ENCODE data around the gene EGFR. TPM values are rescaled to one million over a fixed set of nuclear protein-coding genes. Genes with fewer than 3 reads are reported as not detected.

Gene EGFR
- polyA plus RNA-seq, 1 donor from 2014 or later: 0.22 TPM

DNA sequence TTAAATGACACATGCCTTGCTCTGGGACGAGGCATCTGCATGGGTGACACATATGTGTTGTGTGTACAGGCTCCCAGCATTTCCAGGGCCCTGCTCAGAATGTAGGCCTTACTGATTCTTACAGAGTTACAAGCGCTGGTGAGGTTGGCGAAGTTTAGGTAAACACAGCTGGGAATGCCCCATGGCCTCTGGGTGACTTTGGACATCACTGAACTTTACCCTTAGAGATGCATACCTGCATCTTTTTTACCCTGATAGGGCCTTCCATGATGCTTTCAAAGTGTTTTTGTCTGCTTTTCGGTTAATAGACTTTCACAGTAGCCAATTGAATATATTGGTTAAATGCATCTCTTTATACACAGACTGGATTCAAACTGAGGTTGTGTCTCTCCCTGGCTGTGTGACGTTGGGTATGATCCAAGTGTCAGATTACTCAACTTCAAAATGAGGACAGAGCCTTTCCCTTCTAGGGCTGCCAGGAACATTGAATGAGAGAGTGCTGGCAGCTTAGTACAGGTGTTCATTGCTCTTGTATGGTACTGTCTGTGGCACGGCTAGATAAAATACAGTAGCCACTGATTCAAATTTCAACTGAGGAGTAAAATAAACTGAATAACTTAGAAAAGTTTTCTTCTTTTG is 29.5 kb downstream of the EGFR start:
- Histone ChIP-seq H3K27ac (ENCODE audit: low read length) (no peak overlapping the region), H4K20me1 (ENCODE audit: insufficient read depth) (no peaks in the 10 kb centered on the region)

DNA sequence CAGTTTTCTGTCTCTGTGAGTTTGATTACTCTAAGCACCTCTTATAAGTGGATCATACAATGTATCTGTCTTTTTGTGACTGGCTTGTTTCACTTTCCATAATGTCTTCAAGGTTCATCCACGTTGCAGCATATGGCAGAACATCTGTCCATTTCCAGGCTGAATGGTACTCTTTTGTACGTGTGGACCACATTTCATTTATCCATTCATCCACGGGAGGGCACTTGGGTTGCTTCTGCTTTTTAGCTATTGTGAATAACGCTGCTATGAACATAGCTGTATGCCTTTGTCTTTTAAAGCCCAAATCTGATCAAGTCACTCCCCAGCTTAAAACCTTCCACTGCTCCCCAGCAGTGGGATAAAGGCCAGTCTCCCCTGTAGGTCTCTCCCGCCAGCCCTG is 31.5 kb downstream of the EGFR start:
- no peaks in the 10 kb centered on the region for H3F3A ChIP-seq (ENCODE audit: insufficient read depth, low read length, poor library complexity, severe bottlenecking)
- no peak overlapping the region for H3K27ac ChIP-seq (ENCODE audit: low read length)
- no peaks in the 10 kb centered on the region for H3K9me3 ChIP-seq (ENCODE audit: low read length)
- H4K20me1 ChIP-seq (ENCODE audit: insufficient read depth): no peaks in the 10 kb centered on the region
- H2AFZ ChIP-seq (ENCODE audit: low read depth, low read length): no peak overlapping the region
- no peak overlapping the region for H3K9ac ChIP-seq (ENCODE audit: low read length)
- no peak overlapping the region for H3K4me2 ChIP-seq (ENCODE audit: low read length)
- no peak overlapping the region for H3K4me3 ChIP-seq (ENCODE audit: low read length)
- no peaks in the 10 kb centered on the region for H3K27me3 ChIP-seq (ENCODE audit: insufficient read depth, low read depth, low read length)
- no peaks in the 10 kb centered on the region for H3K9me2 ChIP-seq (ENCODE audit: insufficient read depth, low read length)
- no peak for TF ChIP-seq TAF1 (IDR thresholded peaks at IDR 0.05; ENCODE audit: low read depth)
- TF ChIP-seq RAD21 (conservative IDR thresholded peaks at IDR 0.05): no peak
- no peak for TF ChIP-seq EP300 (conservative IDR thresholded peaks at IDR 0.05; ENCODE audit: poor library complexity, severe bottlenecking)
- TF ChIP-seq MXI1 (conservative IDR thresholded peaks at IDR 0.05; ENCODE audit: poor library complexity, severe bottlenecking): no peak
- TF ChIP-seq SMC3 (conservative IDR thresholded peaks at IDR 0.05; ENCODE audit: poor library complexity): no peak
- TF ChIP-seq, protein P1, sequence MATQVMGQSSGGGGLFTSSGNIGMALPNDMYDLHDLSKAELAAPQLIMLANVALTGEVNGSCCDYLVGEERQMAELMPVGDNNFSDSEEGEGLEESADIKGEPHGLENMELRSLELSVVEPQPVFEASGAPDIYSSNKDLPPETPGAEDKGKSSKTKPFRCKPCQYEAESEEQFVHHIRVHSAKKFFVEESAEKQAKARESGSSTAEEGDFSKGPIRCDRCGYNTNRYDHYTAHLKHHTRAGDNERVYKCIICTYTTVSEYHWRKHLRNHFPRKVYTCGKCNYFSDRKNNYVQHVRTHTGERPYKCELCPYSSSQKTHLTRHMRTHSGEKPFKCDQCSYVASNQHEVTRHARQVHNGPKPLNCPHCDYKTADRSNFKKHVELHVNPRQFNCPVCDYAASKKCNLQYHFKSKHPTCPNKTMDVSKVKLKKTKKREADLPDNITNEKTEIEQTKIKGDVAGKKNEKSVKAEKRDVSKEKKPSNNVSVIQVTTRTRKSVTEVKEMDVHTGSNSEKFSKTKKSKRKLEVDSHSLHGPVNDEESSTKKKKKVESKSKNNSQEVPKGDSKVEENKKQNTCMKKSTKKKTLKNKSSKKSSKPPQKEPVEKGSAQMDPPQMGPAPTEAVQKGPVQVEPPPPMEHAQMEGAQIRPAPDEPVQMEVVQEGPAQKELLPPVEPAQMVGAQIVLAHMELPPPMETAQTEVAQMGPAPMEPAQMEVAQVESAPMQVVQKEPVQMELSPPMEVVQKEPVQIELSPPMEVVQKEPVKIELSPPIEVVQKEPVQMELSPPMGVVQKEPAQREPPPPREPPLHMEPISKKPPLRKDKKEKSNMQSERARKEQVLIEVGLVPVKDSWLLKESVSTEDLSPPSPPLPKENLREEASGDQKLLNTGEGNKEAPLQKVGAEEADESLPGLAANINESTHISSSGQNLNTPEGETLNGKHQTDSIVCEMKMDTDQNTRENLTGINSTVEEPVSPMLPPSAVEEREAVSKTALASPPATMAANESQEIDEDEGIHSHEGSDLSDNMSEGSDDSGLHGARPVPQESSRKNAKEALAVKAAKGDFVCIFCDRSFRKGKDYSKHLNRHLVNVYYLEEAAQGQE (IDR thresholded peaks at IDR 0.05; ENCODE audit: borderline replicate concordance): no peak
- TF ChIP-seq, protein P2, sequence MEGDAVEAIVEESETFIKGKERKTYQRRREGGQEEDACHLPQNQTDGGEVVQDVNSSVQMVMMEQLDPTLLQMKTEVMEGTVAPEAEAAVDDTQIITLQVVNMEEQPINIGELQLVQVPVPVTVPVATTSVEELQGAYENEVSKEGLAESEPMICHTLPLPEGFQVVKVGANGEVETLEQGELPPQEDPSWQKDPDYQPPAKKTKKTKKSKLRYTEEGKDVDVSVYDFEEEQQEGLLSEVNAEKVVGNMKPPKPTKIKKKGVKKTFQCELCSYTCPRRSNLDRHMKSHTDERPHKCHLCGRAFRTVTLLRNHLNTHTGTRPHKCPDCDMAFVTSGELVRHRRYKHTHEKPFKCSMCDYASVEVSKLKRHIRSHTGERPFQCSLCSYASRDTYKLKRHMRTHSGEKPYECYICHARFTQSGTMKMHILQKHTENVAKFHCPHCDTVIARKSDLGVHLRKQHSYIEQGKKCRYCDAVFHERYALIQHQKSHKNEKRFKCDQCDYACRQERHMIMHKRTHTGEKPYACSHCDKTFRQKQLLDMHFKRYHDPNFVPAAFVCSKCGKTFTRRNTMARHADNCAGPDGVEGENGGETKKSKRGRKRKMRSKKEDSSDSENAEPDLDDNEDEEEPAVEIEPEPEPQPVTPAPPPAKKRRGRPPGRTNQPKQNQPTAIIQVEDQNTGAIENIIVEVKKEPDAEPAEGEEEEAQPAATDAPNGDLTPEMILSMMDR (IDR thresholded peaks at IDR 0.05; ENCODE audit: poor library complexity, severe bottlenecking): no peak
- no peak for TF ChIP-seq EZH2 (IDR thresholded peaks at IDR 0.05; ENCODE audit: borderline replicate concordance, insufficient read depth, low read length, poor library complexity, severe bottlenecking)
- no peak for TF ChIP-seq POLR2AphosphoS5 (IDR thresholded peaks at IDR 0.05)
- no peaks in the 10 kb centered on the region for H3K79me2 ChIP-seq (replicated peaks; ENCODE audit: insufficient read depth, low read length)
- no peaks in the 10 kb centered on the region for H3K36me3 ChIP-seq (ENCODE audit: insufficient read depth, low read length)

More for the DNA sequence above, 29.5 kb downstream of the EGFR start:
- Histone ChIP-seq H3K4me2 (ENCODE audit: low read length) (no peak overlapping the region), H3K9ac (ENCODE audit: low read length) (no peak overlapping the region), H3K9me2 (ENCODE audit: insufficient read depth, low read length) (no peaks in the 10 kb centered on the region), H3K79me2 (replicated peaks; ENCODE audit: insufficient read depth, low read length) (no peaks in the 10 kb centered on the region), H3F3A (ENCODE audit: insufficient read depth, low read length, poor library complexity, severe bottlenecking) (no peaks in the 10 kb centered on the region), H3K4me3 (ENCODE audit: low read length) (no peak overlapping the region), H3K36me3 (ENCODE audit: insufficient read depth, low read length) (no peaks in the 10 kb centered on the region), H3K9me3 (ENCODE audit: low read length) (no peaks in the 10 kb centered on the region), H3K27me3 (ENCODE audit: insufficient read depth, low read depth, low read length) (no peaks in the 10 kb centered on the region), H2AFZ (ENCODE audit: low read depth, low read length) (no peak overlapping the region)
- TF ChIP-seq RAD21 (conservative IDR thresholded peaks at IDR 0.05) (no peak), TAF1 (IDR thresholded peaks at IDR 0.05; ENCODE audit: low read depth) (no peak), POLR2AphosphoS5 (IDR thresholded peaks at IDR 0.05) (no peak), SMC3 (conservative IDR thresholded peaks at IDR 0.05; ENCODE audit: poor library complexity) (no peak), MXI1 (conservative IDR thresholded peaks at IDR 0.05; ENCODE audit: poor library complexity, severe bottlenecking) (no peak), EZH2 (IDR thresholded peaks at IDR 0.05; ENCODE audit: borderline replicate concordance, insufficient read depth, low read length, poor library complexity, severe bottlenecking) (no peak)
- TF ChIP-seq, protein P2 (IDR thresholded peaks at IDR 0.05; ENCODE audit: poor library complexity, severe bottlenecking): no peak

Data from neural cell (in vitro differentiated cells).